Measurements from ENCODE around the gene AKR1C4.

DNA sequence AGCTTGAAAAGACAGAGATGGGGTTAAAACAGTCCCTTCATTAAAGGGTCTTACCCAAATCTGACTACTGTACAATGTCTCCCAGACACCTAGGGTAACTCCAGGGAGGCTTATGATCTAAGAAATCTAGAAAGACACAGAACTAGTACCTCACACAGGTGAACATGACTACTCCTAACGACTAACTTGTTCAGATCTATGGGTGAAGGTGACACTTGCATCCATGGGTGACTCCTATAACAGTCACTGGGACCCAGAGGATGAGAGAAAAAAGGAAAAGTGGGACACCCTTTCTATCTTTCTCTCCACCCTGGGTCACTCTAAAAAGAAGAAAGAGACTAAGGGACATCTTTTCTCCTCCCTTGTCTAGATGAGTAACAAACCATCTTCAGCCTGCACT is 30.9 kb upstream of the AKR1C4 start:
- TF ChIP-seq, protein P1, sequence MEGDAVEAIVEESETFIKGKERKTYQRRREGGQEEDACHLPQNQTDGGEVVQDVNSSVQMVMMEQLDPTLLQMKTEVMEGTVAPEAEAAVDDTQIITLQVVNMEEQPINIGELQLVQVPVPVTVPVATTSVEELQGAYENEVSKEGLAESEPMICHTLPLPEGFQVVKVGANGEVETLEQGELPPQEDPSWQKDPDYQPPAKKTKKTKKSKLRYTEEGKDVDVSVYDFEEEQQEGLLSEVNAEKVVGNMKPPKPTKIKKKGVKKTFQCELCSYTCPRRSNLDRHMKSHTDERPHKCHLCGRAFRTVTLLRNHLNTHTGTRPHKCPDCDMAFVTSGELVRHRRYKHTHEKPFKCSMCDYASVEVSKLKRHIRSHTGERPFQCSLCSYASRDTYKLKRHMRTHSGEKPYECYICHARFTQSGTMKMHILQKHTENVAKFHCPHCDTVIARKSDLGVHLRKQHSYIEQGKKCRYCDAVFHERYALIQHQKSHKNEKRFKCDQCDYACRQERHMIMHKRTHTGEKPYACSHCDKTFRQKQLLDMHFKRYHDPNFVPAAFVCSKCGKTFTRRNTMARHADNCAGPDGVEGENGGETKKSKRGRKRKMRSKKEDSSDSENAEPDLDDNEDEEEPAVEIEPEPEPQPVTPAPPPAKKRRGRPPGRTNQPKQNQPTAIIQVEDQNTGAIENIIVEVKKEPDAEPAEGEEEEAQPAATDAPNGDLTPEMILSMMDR (IDR thresholded peaks at IDR 0.05; ENCODE audit: poor library complexity), result no peak
- no peak for TF ChIP-seq EZH2 (IDR thresholded peaks at IDR 0.05; ENCODE audit: borderline replicate concordance)

All from hepatocyte (in vitro differentiated cells).